Measurements from ENCODE around the gene GABRR3. TPM values are rescaled to one million over a fixed set of nuclear protein-coding genes. Genes with fewer than 3 reads are reported as not detected.

GABRR3 gene
- total and polyA plus RNA-seq, 2 donors (not counting 1 experiment from before 2014, with no cell fraction given), result not detected

- TF ChIP-seq EZH2 (IDR thresholded peaks at IDR 0.05; ENCODE audit: low read length, missing control alignments) (no peak), CTCF (conservative IDR thresholded peaks at IDR 0.05 in 1 of 2, IDR thresholded peaks at IDR 0.05 in 1 of 2; ENCODE audit: low read depth in 1 of 2, low read length in 2 of 2) (no peak)
- H2AFZ ChIP-seq (ENCODE audit: low read length), result no peak overlapping the region
- no peak overlapping the region for H3K27ac ChIP-seq (ENCODE audit: insufficient read depth, low read length)
- no peak overlapping the region for H3K4me2 ChIP-seq (ENCODE audit: extremely low read depth, insufficient read depth, low read length)
- H3K36me3 ChIP-seq (ENCODE audit: control insufficient read depth, insufficient read depth, low read length), result no peaks in the 10 kb centered on the region
- no peak for DNase-seq (ENCODE audit: low read depth in 2 of 2)
- no peaks in the 10 kb centered on the region for H4K20me1 ChIP-seq (ENCODE audit: control insufficient read depth, extremely low read depth, insufficient read depth, low read length)
- H3K79me2 ChIP-seq (ENCODE audit: control insufficient read depth, insufficient read depth, low read length), result no peaks in the 10 kb centered on the region
- no peak overlapping the region for H3K4me3 ChIP-seq (replicated peaks in 1 of 4; ENCODE audit: control extremely low read depth in 1 of 4, insufficient read depth in 1 of 4, low read depth in 3 of 4, low read length in 4 of 4)
- H3K9ac ChIP-seq (ENCODE audit: insufficient read depth, low read length), result no peak overlapping the region
- no peaks in the 10 kb centered on the region for H3K27me3 ChIP-seq (ENCODE audit: control insufficient read depth, insufficient read depth, low read length)
- H3K9me3 ChIP-seq (ENCODE audit: control insufficient read depth, insufficient read depth, low read depth, low read length), result no peaks in the 10 kb centered on the region
- H3K4me1 ChIP-seq (ENCODE audit: control insufficient read depth, extremely low read depth, insufficient read depth, low read length), result peaks cover 4% of the 10 kb centered on the region
These were observed 16.8 kb downstream of the GABRR3 start for GRCh38 chr3:98018301-98018700.

- H3K4me2 ChIP-seq (ENCODE audit: extremely low read depth, insufficient read depth, low read length), result no peak overlapping the region
- no peak for DNase-seq (ENCODE audit: low read depth in 2 of 2)
- no peak overlapping the region for H3K27ac ChIP-seq (ENCODE audit: insufficient read depth, low read length)
- H3K9ac ChIP-seq (ENCODE audit: insufficient read depth, low read length), result no peak overlapping the region
- no peaks in the 10 kb centered on the region for H3K27me3 ChIP-seq (ENCODE audit: control insufficient read depth, insufficient read depth, low read length)
- H4K20me1 ChIP-seq (ENCODE audit: control insufficient read depth, extremely low read depth, insufficient read depth, low read length), result no peaks in the 10 kb centered on the region
- no peak for TF ChIP-seq CTCF (conservative IDR thresholded peaks at IDR 0.05 in 1 of 2, IDR thresholded peaks at IDR 0.05 in 1 of 2; ENCODE audit: low read depth in 1 of 2, low read length in 2 of 2)
- TF ChIP-seq EZH2 (IDR thresholded peaks at IDR 0.05; ENCODE audit: low read length, missing control alignments), result no peak
- H3K36me3 ChIP-seq (ENCODE audit: control insufficient read depth, insufficient read depth, low read length), result no peaks in the 10 kb centered on the region
- peaks cover 4% of the 10 kb centered on the region for H3K4me1 ChIP-seq (ENCODE audit: control insufficient read depth, extremely low read depth, insufficient read depth, low read length)
- no peak overlapping the region for H2AFZ ChIP-seq (ENCODE audit: low read length)
- no peaks in the 10 kb centered on the region for H3K9me3 ChIP-seq (ENCODE audit: control insufficient read depth, insufficient read depth, low read depth, low read length)
- H3K79me2 ChIP-seq (ENCODE audit: control insufficient read depth, insufficient read depth, low read length), result no peaks in the 10 kb centered on the region
- no peak overlapping the region for H3K4me3 ChIP-seq (replicated peaks in 1 of 4; ENCODE audit: control extremely low read depth in 1 of 4, insufficient read depth in 1 of 4, low read depth in 3 of 4, low read length in 4 of 4)
These were observed 20.9 kb downstream of the GABRR3 start for GRCh38 chr3:98014268-98014585.

- H3K36me3 ChIP-seq (ENCODE audit: control insufficient read depth, insufficient read depth, low read length), result no peaks in the 10 kb centered on the region
- no peak overlapping the region for H2AFZ ChIP-seq (ENCODE audit: low read length)
- no peaks in the 10 kb centered on the region for H3K27me3 ChIP-seq (ENCODE audit: control insufficient read depth, insufficient read depth, low read length)
- H3K9me3 ChIP-seq (ENCODE audit: control insufficient read depth, insufficient read depth, low read depth, low read length), result no peaks in the 10 kb centered on the region
- peak in 1 of 2 donors; percentile 79 for DNase-seq (ENCODE audit: low read depth in 2 of 2)
- no peaks in the 10 kb centered on the region for H4K20me1 ChIP-seq (ENCODE audit: control insufficient read depth, extremely low read depth, insufficient read depth, low read length)
- H3K9ac ChIP-seq (ENCODE audit: insufficient read depth, low read length), result no peak overlapping the region
- H3K79me2 ChIP-seq (ENCODE audit: control insufficient read depth, insufficient read depth, low read length), result no peaks in the 10 kb centered on the region
- TF ChIP-seq EZH2 (IDR thresholded peaks at IDR 0.05; ENCODE audit: low read length, missing control alignments) (no peak), CTCF (conservative IDR thresholded peaks at IDR 0.05 in 1 of 2, IDR thresholded peaks at IDR 0.05 in 1 of 2; ENCODE audit: low read depth in 1 of 2, low read length in 2 of 2) (peak in 1 of 2 donors; percentile 11)
- H3K4me2 ChIP-seq (ENCODE audit: extremely low read depth, insufficient read depth, low read length), result peak overlapping the region; percentile 4
- H3K4me3 ChIP-seq (replicated peaks in 1 of 4; ENCODE audit: control extremely low read depth in 1 of 4, insufficient read depth in 1 of 4, low read depth in 3 of 4, low read length in 4 of 4), result no peak overlapping the region
- no peak overlapping the region for H3K27ac ChIP-seq (ENCODE audit: insufficient read depth, low read length)
- peaks cover 4% of the 10 kb centered on the region for H3K4me1 ChIP-seq (ENCODE audit: control insufficient read depth, extremely low read depth, insufficient read depth, low read length)
These were observed 21.5 kb downstream of the GABRR3 start for GRCh38 chr3:98013411-98014267.
